Measurements from ENCODE around the gene TMEM248. TPM values are rescaled to one million over a fixed set of nuclear protein-coding genes. Genes with fewer than 3 reads are reported as not detected.

Gene TMEM248
- total and polyA plus RNA-seq, 2 of the 8 experiments (the other 6 are each of a cell fraction or from before 2014, with no cell fraction given) = 63.6 to 126 TPM

DNA sequence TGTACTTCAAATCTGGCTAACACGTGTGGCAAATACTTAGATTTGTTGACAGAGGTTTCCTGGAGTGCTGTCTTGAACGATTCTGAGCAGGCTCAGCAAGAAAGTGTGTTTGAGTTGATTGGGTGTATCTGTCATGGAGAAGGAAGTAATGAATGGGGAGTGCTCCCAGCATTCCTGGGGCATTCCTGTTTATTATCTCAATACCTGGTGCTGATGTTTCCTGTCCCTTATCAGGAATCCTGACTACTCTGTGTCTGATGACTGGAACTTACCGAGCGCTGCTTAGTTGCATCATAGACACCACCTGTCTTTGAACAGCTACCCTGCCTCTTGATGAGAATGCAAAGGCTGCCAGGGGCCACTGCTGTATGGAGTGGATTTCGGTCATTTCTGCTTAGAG, 41.0 kb upstream of the TMEM248 start:
- Histone ChIP-seq H4K5ac (ENCODE audit: insufficient read length, low read depth, low read length) (no peak overlapping the region), H4K91ac (replicated peaks; ENCODE audit: insufficient read length, low read length) (no peak overlapping the region), H3K79me2 (ENCODE audit: control insufficient read depth in 1 of 2, insufficient read depth in 2 of 2, low read length in 2 of 2) (no peaks in the 10 kb centered on the region), H4K8ac (ENCODE audit: extremely low read depth, insufficient read depth, low read length) (no peak overlapping the region), H2BK20ac (ENCODE audit: low read length) (no peak overlapping the region), H2BK5ac (ENCODE audit: low read depth, low read length) (no peak overlapping the region), H2BK15ac (ENCODE audit: low read length) (no peak overlapping the region), H3K4me1 (replicated peaks in 1 of 4; ENCODE audit: control insufficient read depth in 3 of 4, insufficient read depth in 4 of 4, low read length in 3 of 4) (no peaks in the 10 kb centered on the region), H3K23me2 (ENCODE audit: low read depth, low read length) (no peaks in the 10 kb centered on the region; the same call in 1 of the 2 replicates), H2BK12ac (ENCODE audit: low read depth, low read length) (no peak overlapping the region), H3K23ac (ENCODE audit: insufficient read length) (no peak overlapping the region), H3K4me2 (ENCODE audit: insufficient read depth in 1 of 2, low read depth in 2 of 2, low read length in 2 of 2) (no peak overlapping the region), H3K14ac (ENCODE audit: insufficient read length) (no peak overlapping the region), H3K79me1 (ENCODE audit: low read depth, low read length) (no peaks in the 10 kb centered on the region), H2AFZ (ENCODE audit: low read length) (no peak overlapping the region), H3K9me3 (ENCODE audit: insufficient read depth in 2 of 2, low read depth in 1 of 2, low read length in 1 of 2) (no peaks in the 10 kb centered on the region), H3K18ac (ENCODE audit: extremely low read depth, low read length) (no peak overlapping the region), H3K9ac (replicated peaks in 1 of 4; ENCODE audit: extremely low read depth in 1 of 4, low read depth in 3 of 4, low read length in 3 of 4) (no peak overlapping the region), H2BK120ac (replicated peaks; ENCODE audit: low read depth, low read length) (no peak overlapping the region), H3K4ac (replicated peaks; ENCODE audit: insufficient read length, low read depth, low read length) (no peak overlapping the region), H3K27me3 (replicated peaks in 1 of 4; ENCODE audit: control insufficient read depth in 3 of 4, extremely low read depth in 1 of 4, insufficient read depth in 3 of 4, low read length in 3 of 4) (no peaks in the 10 kb centered on the region), H4K20me1 (replicated peaks in 1 of 2; ENCODE audit: control insufficient read depth in 1 of 2, insufficient read depth in 2 of 2, low read length in 2 of 2) (no peaks in the 10 kb centered on the region), H3K36me3 (ENCODE audit: control insufficient read depth in 2 of 4, insufficient read depth in 4 of 4, low read length in 3 of 4) (peaks cover 0 to 3% (median 1%) of the 10 kb centered on the region in 4 experiments; a peak in 3 of 8 replicates), H3K27ac (ENCODE audit: low read depth, low read length) (no peak overlapping the region), H2AK5ac (ENCODE audit: low read depth, low read length) (no peak overlapping the region), H3K4me3 (ENCODE audit: extremely low read depth in 1 of 4, insufficient read depth in 2 of 4, low read depth in 3 of 4, low read length in 4 of 4) (no peak overlapping the region), H3K56ac (replicated peaks; ENCODE audit: insufficient read length, low read depth, low read length) (no peak overlapping the region)
- TF ChIP-seq MAFK (IDR thresholded peaks at IDR 0.05; ENCODE audit: low read depth, low read length) (no peak), BCL11A (IDR thresholded peaks at IDR 0.05; ENCODE audit: low read depth in 2 of 2, low read length in 2 of 2) (no peak), HDAC2 (IDR thresholded peaks at IDR 0.05; ENCODE audit: borderline replicate concordance in 1 of 2, low read depth in 2 of 2, low read length in 2 of 2) (no peak)
- ChIA-PET POLR2A (ENCODE audit: partially characterized antibody) (interaction anchor here (0.7 kb wide), 1 partner anchor 809 kb away, joined by 3 read pairs; no protein-coding TSS in a partner anchor), CTCF (ENCODE audit: partially characterized antibody) (interaction anchor here (1.6 kb wide), 2 partner anchors 11 to 15 kb away, joined by 3 read pairs; no protein-coding TSS in a partner anchor)
- 87% methylated on average over 5 of the region's 5 CpGs; no CpG with 5 or more reads in 1 of the 2 experiments for WGBS, 2 experiments (ENCODE audit: extremely low coverage in 1 of 2, insufficient coverage in 1 of 2, insufficient read length in 1 of 2, insufficient replicate concordance in 2 of 2, low coverage in 1 of 2, low lambda C conversion rate in 2 of 2, missing lambda C conversion rate in 1 of 2)
- DNase-seq (ENCODE audit: low read depth in 1 of 2, low spot score in 2 of 2) (no peak), FAIRE-seq (no peak)

Measured in H1 (cell line).